ENCODE results near the gene CCDC33.

CCDC33 gene

GRCh38 chr15:74294010-74294409 lies 57.9 kb downstream of the CCDC33 start:
- H3K36me3 ChIP-seq (ENCODE audit: control insufficient read depth, insufficient read depth, low read length) = no peaks in the 10 kb centered on the region
- no peak overlapping the region for H3K4me2 ChIP-seq (ENCODE audit: low read length)
- no peaks in the 10 kb centered on the region for H3K27me3 ChIP-seq (ENCODE audit: control insufficient read depth, insufficient read depth, low read length)
- H3K9me3 ChIP-seq (ENCODE audit: control insufficient read depth, low read length) = no peaks in the 10 kb centered on the region
- no peak overlapping the region for H3K27ac ChIP-seq
- no peak overlapping the region for H3K4me3 ChIP-seq (ENCODE audit: low read depth, low read length)
- H3K9ac ChIP-seq = no peak overlapping the region
- no peaks in the 10 kb centered on the region for H3K4me1 ChIP-seq
- no peaks in the 10 kb centered on the region for H3K79me2 ChIP-seq
- no peak for TF ChIP-seq CTCF (IDR thresholded peaks at IDR 0.05)
- no peak overlapping the region for H2AFZ ChIP-seq

GRCh38 chr15:74295800-74296199 lies 59.7 kb downstream of the CCDC33 start:
- Histone ChIP-seq H3K36me3 (ENCODE audit: control insufficient read depth, insufficient read depth, low read length) (no peaks in the 10 kb centered on the region), H3K9ac (no peak overlapping the region), H3K4me3 (ENCODE audit: low read depth, low read length) (no peak overlapping the region), H3K27ac (no peak overlapping the region), H3K27me3 (ENCODE audit: control insufficient read depth, insufficient read depth, low read length) (no peaks in the 10 kb centered on the region), H2AFZ (no peak overlapping the region), H3K4me2 (ENCODE audit: low read length) (no peak overlapping the region), H3K9me3 (ENCODE audit: control insufficient read depth, low read length) (no peaks in the 10 kb centered on the region), H3K79me2 (no peaks in the 10 kb centered on the region), H3K4me1 (no peaks in the 10 kb centered on the region)
- no peak for TF ChIP-seq CTCF (IDR thresholded peaks at IDR 0.05)

- Histone ChIP-seq H3K79me2 (no peaks in the 10 kb centered on the region), H3K4me2 (ENCODE audit: low read length) (no peak overlapping the region), H3K9ac (no peak overlapping the region), H3K27ac (no peak overlapping the region), H3K4me1 (no peaks in the 10 kb centered on the region), H3K36me3 (ENCODE audit: control insufficient read depth, insufficient read depth, low read length) (no peaks in the 10 kb centered on the region), H3K27me3 (ENCODE audit: control insufficient read depth, insufficient read depth, low read length) (no peaks in the 10 kb centered on the region), H2AFZ (no peak overlapping the region), H3K9me3 (ENCODE audit: control insufficient read depth, low read length) (no peaks in the 10 kb centered on the region), H3K4me3 (ENCODE audit: low read depth, low read length) (no peak overlapping the region)
- TF ChIP-seq CTCF (IDR thresholded peaks at IDR 0.05) = no peak
Observed at GRCh38 chr15:74297887-74298286, 61.8 kb downstream of the CCDC33 start.

- Histone ChIP-seq H3K36me3 (ENCODE audit: control insufficient read depth, insufficient read depth, low read length) (no peaks in the 10 kb centered on the region), H3K4me2 (ENCODE audit: low read length) (no peak overlapping the region), H3K9ac (no peak overlapping the region), H3K4me3 (ENCODE audit: low read depth, low read length) (no peak overlapping the region), H3K4me1 (no peaks in the 10 kb centered on the region), H2AFZ (no peak overlapping the region), H3K27ac (no peak overlapping the region), H3K27me3 (ENCODE audit: control insufficient read depth, insufficient read depth, low read length) (no peaks in the 10 kb centered on the region), H3K79me2 (no peaks in the 10 kb centered on the region), H3K9me3 (ENCODE audit: control insufficient read depth, low read length) (no peaks in the 10 kb centered on the region)
- TF ChIP-seq CTCF (IDR thresholded peaks at IDR 0.05) = no peak
Observed at GRCh38 chr15:74300057-74300795, 64.1 kb downstream of the CCDC33 start.

All from parathyroid adenoma (tissue), 2 donors.